H9 (cell line): Measurements from ENCODE around the gene TSSK6. TPM values are rescaled to one million over a fixed set of nuclear protein-coding genes. Genes with fewer than 3 reads are reported as not detected.

Experiments used
- DNase-seq: peaks from one replicate; pipeline ENCODE4 v3.0.0-alpha.2; 2017
- H2AFZ ChIP-seq: one replicate; pipeline ENCODE4 v1.6.1; 2013; ENCODE audit warnings: mild to moderate bottlenecking, low read length, control low read depth, moderate library complexity
- H2AK5ac ChIP-seq: 2 replicates; pipeline ENCODE4 v1.6.1; 2013; ENCODE audit warnings: low read length, control low read depth, mixed read lengths; ENCODE audit not compliant: insufficient read length
- H2BK120ac ChIP-seq: one replicate; pipeline ENCODE4 v1.6.1; 2013; ENCODE audit warnings: low read depth, mild to moderate bottlenecking, low read length, control low read depth, inconsistent platforms; ENCODE audit not compliant: poor library complexity, severe bottlenecking
- H2BK12ac ChIP-seq: 2 replicates; pipeline ENCODE4 v1.6.1; 2013; ENCODE audit warnings: low read length, control low read depth, mixed read lengths, low read depth; ENCODE audit not compliant: insufficient read length
- H2BK15ac ChIP-seq: 2 replicates; pipeline ENCODE4 v1.6.1; 2013; ENCODE audit warnings: low read depth, low read length, control low read depth
- H2BK20ac ChIP-seq: one replicate; pipeline ENCODE4 v1.6.1; 2013; ENCODE audit warnings: low read depth, mild to moderate bottlenecking, low read length, control low read depth, inconsistent platforms; ENCODE audit not compliant: poor library complexity, severe bottlenecking
- H2BK5ac ChIP-seq: 2 replicates; pipeline ENCODE4 v1.6.1; 2013; ENCODE audit warnings: low read length, control low read depth, mixed read lengths; ENCODE audit not compliant: insufficient read length
- H3K14ac ChIP-seq: 2 replicates; pipeline ENCODE4 v1.6.1; 2013; ENCODE audit warnings: low read length, control low read depth; ENCODE audit not compliant: insufficient read depth
- H3K18ac ChIP-seq: 2 replicates; pipeline ENCODE4 v1.6.1; 2013; ENCODE audit warnings: low read depth, mild to moderate bottlenecking, mixed read lengths, low read length, control low read depth; ENCODE audit not compliant: insufficient read length
- H3K23ac ChIP-seq: 2 replicates; pipeline ENCODE4 v1.6.1; 2013; ENCODE audit warnings: low read length, control low read depth, mixed read lengths, low read depth; ENCODE audit not compliant: insufficient read length
- H3K23me2 ChIP-seq: 2 replicates; pipeline ENCODE4 v1.6.1; 2013; ENCODE audit warnings: low read depth, mild to moderate bottlenecking, mixed read lengths, low read length, control low read depth; ENCODE audit not compliant: insufficient read length, poor library complexity, severe bottlenecking
- H3K27ac ChIP-seq: 2 replicates; pipeline ENCODE4 v1.5.1; 2013; ENCODE audit warnings: low read length, control low read depth, mixed read lengths, low read depth; ENCODE audit not compliant: insufficient read length
- H3K27me3 ChIP-seq: 2 replicates; pipeline ENCODE4 v1.6.1; 2013; ENCODE audit warnings: low read length, control low read depth, inconsistent platforms; ENCODE audit not compliant: insufficient read depth
- H3K4ac ChIP-seq: 2 replicates; pipeline ENCODE4 v1.6.1; 2013; ENCODE audit warnings: low read depth, mild to moderate bottlenecking, control low read depth, inconsistent platforms, low read length, moderate library complexity
- H3K4me1 ChIP-seq: 2 replicates; pipeline ENCODE4 v1.6.1; 2013; ENCODE audit warnings: low read length, control low read depth, inconsistent platforms; ENCODE audit not compliant: insufficient read depth
- H3K4me2 ChIP-seq: 2 replicates; pipeline ENCODE4 v1.6.1; 2013; ENCODE audit warnings: low read length, control low read depth, mixed read lengths; ENCODE audit not compliant: insufficient read length, insufficient read depth
- H3K56ac ChIP-seq: 2 replicates; pipeline ENCODE4 v1.6.1; 2013; ENCODE audit warnings: low read depth, mild to moderate bottlenecking, mixed read lengths, low read length, control low read depth; ENCODE audit not compliant: insufficient read length
- H3K79me1 ChIP-seq: 2 replicates; pipeline ENCODE4 v1.6.1; 2013; ENCODE audit warnings: low read depth, mild to moderate bottlenecking, moderate library complexity, low read length, control low read depth, inconsistent platforms; ENCODE audit not compliant: insufficient read depth, poor library complexity, severe bottlenecking
- H3K79me2 ChIP-seq: 2 replicates; pipeline ENCODE4 v1.6.1; 2013; ENCODE audit warnings: low read length, control low read depth, inconsistent platforms; ENCODE audit not compliant: insufficient read depth
- H3K9ac ChIP-seq: 2 replicates; pipeline ENCODE4 v1.6.1; 2013; ENCODE audit warnings: low read length, control low read depth, mixed read lengths; ENCODE audit not compliant: insufficient read length; ENCODE audit errors: extremely low read depth
- H3K9me3 ChIP-seq: one replicate; pipeline ENCODE4 v1.6.1; 2013; ENCODE audit warnings: low read depth, low read length, inconsistent platforms; ENCODE audit not compliant: control insufficient read depth
- H3T11ph ChIP-seq: one replicate; pipeline ENCODE4 v1.6.1; 2013; ENCODE audit warnings: mild to moderate bottlenecking, low read length, control low read depth, inconsistent platforms
- H4K20me1 ChIP-seq: one replicate; pipeline ENCODE4 v1.6.1; 2013; ENCODE audit not compliant: control insufficient read depth, insufficient read length, insufficient read depth
- H4K5ac ChIP-seq: 2 replicates; pipeline ENCODE4 v1.6.1; 2013; ENCODE audit warnings: low read depth, mild to moderate bottlenecking, mixed read lengths, low read length, control low read depth; ENCODE audit not compliant: insufficient read length
- H4K8ac ChIP-seq: replicated peaks from 2 replicates; pipeline ENCODE4 v1.6.1; 2013; ENCODE audit warnings: low read length, control low read depth, mixed read lengths, low read depth; ENCODE audit not compliant: insufficient read length
- H4K91ac ChIP-seq: 2 replicates; pipeline ENCODE4 v1.6.1; 2013; ENCODE audit warnings: low read depth, mild to moderate bottlenecking, moderate library complexity, mixed read lengths, low read length, control low read depth; ENCODE audit not compliant: insufficient read length
- H3K27ac Mint-ChIP-seq, 3 experiments: 2 replicates in 2 of 3; 3 replicates in 1 of 3; pipeline ENCODE4 v1.8.0; 2020 to 2021; ENCODE audit warnings: mixed read lengths in 3 of 3, mild to moderate bottlenecking in 1 of 3, moderate library complexity in 1 of 3
- H3K27me3 Mint-ChIP-seq: 2 replicates; pipeline ENCODE4 v1.8.0; 2021; ENCODE audit warnings: low read depth, mild to moderate bottlenecking, moderate library complexity, mixed read lengths
- H3K36me3 Mint-ChIP-seq, 3 experiments: 2 replicates in 2 of 3; 3 replicates in 1 of 3; pipeline ENCODE4 v1.8.0; 2020 to 2021; ENCODE audit warnings: low read depth in 3 of 3, mixed read lengths in 3 of 3; ENCODE audit not compliant: insufficient read depth in 1 of 3
- H3K4me1 Mint-ChIP-seq, 2 experiments: 2 replicates each; pipeline ENCODE4 v1.8.0; 2020; ENCODE audit warnings: mixed read lengths in 2 of 2
- H3K4me3 Mint-ChIP-seq, 2 experiments: 2 replicates in 1 of 2; 3 replicates in 1 of 2; pipeline ENCODE4 v1.8.0; 2020 to 2021; ENCODE audit warnings: mild to moderate bottlenecking in 2 of 2, mixed read lengths in 2 of 2, moderate library complexity in 1 of 2
- H3K9me3 Mint-ChIP-seq, 2 experiments: 2 replicates in 1 of 2; 3 replicates in 1 of 2; pipeline ENCODE4 v1.8.0; 2020; ENCODE audit warnings: mild to moderate bottlenecking in 2 of 2, mixed read lengths in 2 of 2, moderate library complexity in 1 of 2
- WGBS: extraction: QIAGEN DNeasy Blood & Tissue Kit; methylation state at CpG from one replicate; pipeline ENCODE4 v1.1.7; 2013; ENCODE audit warnings: missing lambda C conversion rate, low lambda C conversion rate, mixed read lengths; ENCODE audit not compliant: insufficient read length; ENCODE audit errors: extremely low coverage; 5-methylcytosine and 5-hydroxymethylcytosine counted together
- total RNA-seq: library from RNA; stranded (reverse); gene quantifications from 2 replicates; pipeline ENCODE4 v1.2.1, GENCODE V29; 2021
- TF ChIP-seq, protein P1 (sequence below): fragments of 200-600 bp; sonication (generic); conservative IDR thresholded peaks from 3 replicates; pipeline ENCODE4 v1.8.0; 2021; ENCODE audit warnings: antibody characterized with exemption, mild to moderate bottlenecking

TSSK6 gene
- total RNA-seq, 1 experiment from 2014 or later: 2.6 TPM

DNA sequence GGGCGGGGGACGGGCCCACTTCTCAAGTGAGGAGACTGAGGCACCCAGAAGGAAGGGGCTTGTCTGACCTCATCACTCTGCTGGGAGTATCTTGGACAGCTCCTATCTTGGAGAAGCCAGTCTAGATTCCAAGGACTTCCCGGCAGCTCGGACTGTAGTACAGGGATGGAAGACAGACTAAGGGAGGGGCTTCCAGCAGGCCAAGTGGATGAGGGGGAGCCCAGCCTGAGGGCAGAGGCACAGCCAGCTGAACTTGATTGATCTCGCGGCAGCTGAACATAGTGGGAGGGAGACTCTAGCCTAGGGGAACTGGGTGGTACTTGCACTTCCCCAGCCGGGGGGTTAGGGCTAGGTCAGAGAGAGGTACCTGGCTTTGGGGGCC, 23.4 kb upstream of the TSSK6 start:
- no peak overlapping the region; a peak in 1 of 7 replicates for H3K27ac Mint-ChIP-seq

More for the DNA sequence above, 23.4 kb upstream of the TSSK6 start:
- Mint-ChIP-seq H3K9me3 (no peaks in the 10 kb centered on the region; a peak in 1 of 5 replicates), H3K4me1 (peaks cover 7 to 15% of the 10 kb centered on the region in 2 experiments), H3K27me3 (peaks cover 31% of the 10 kb centered on the region), H3K4me3 (peak overlapping the region; percentile 61 to 79), H3K36me3 (peaks cover 2 to 8% (median 4%) of the 10 kb centered on the region in 3 experiments; a peak in 5 of 7 replicates)
- no CpG with 5 or more reads among the region's 7 CpGs for WGBS
- no peak overlapping the region for H4K5ac ChIP-seq
- DNase-seq: peak; percentile 52
- H2AK5ac ChIP-seq: no peak overlapping the region
- H3T11ph ChIP-seq: no peak overlapping the region
- no peak overlapping the region for H2AFZ ChIP-seq
- H3K27ac ChIP-seq: no peak overlapping the region
- no peak overlapping the region for H3K56ac ChIP-seq
- no peak overlapping the region for H3K9ac ChIP-seq
- TF ChIP-seq, protein P1, sequence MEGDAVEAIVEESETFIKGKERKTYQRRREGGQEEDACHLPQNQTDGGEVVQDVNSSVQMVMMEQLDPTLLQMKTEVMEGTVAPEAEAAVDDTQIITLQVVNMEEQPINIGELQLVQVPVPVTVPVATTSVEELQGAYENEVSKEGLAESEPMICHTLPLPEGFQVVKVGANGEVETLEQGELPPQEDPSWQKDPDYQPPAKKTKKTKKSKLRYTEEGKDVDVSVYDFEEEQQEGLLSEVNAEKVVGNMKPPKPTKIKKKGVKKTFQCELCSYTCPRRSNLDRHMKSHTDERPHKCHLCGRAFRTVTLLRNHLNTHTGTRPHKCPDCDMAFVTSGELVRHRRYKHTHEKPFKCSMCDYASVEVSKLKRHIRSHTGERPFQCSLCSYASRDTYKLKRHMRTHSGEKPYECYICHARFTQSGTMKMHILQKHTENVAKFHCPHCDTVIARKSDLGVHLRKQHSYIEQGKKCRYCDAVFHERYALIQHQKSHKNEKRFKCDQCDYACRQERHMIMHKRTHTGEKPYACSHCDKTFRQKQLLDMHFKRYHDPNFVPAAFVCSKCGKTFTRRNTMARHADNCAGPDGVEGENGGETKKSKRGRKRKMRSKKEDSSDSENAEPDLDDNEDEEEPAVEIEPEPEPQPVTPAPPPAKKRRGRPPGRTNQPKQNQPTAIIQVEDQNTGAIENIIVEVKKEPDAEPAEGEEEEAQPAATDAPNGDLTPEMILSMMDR: no peak
- no peak overlapping the region for H2BK15ac ChIP-seq
- peak overlapping the region; percentile 59 for H3K4me2 ChIP-seq
- no peak overlapping the region for H3K14ac ChIP-seq
- no peak overlapping the region for H2BK5ac ChIP-seq
- no peak overlapping the region for H4K8ac ChIP-seq
- no peak overlapping the region for H4K91ac ChIP-seq
- H2BK20ac ChIP-seq: no peak overlapping the region
- peaks cover 14% of the 10 kb centered on the region for H3K23me2 ChIP-seq
- H4K20me1 ChIP-seq: no peaks in the 10 kb centered on the region
- H3K18ac ChIP-seq: no peak overlapping the region
- no peaks in the 10 kb centered on the region for H3K79me1 ChIP-seq
- H2BK12ac ChIP-seq: no peak overlapping the region
- H3K23ac ChIP-seq: no peak overlapping the region
- peaks cover 2% of the 10 kb centered on the region; the same call in 1 of the 2 replicates for H3K27me3 ChIP-seq
- no peaks in the 10 kb centered on the region for H3K79me2 ChIP-seq
- no peak overlapping the region for H2BK120ac ChIP-seq
- no peaks in the 10 kb centered on the region for H3K9me3 ChIP-seq
- no peaks in the 10 kb centered on the region for H3K4me1 ChIP-seq
- no peak overlapping the region for H3K4ac ChIP-seq
